Left lobe of liver (tissue), 2 donors: ENCODE measurements around the gene AR. TPM values are rescaled to one million over a fixed set of nuclear protein-coding genes. Genes with fewer than 3 reads are reported as not detected.

Source experiments
- ATAC-seq: fragments of 200-7000 bp; cut with Tn5 transposase; one replicate; pipeline ENCODE4 v1.9.1; 2020; ENCODE audit warnings: mild to moderate bottlenecking, moderate library complexity
- DNase-seq: peaks from one replicate; pipeline ENCODE4 v3.0.0-alpha.2; 2020; ENCODE audit warnings: low spot score
- total RNA-seq: library from RNA; stranded (reverse); gene quantifications from one replicate; pipeline ENCODE4 v1.2.1, GENCODE V29; 2021
- donor health status: DM: no; HTN: no; CAD: no; lungs with moderate emphysema.
- donor health status: DM: no; HTN: yes; CAD: no.

AR gene
- total RNA-seq, 1 donor from 2014 or later = 74.4 TPM

GRCh38 chrX:67563469-67564448, 19.9 kb downstream of the AR start:
- DNase-seq = no peak
- peak; percentile 30 for ATAC-seq

DNA sequence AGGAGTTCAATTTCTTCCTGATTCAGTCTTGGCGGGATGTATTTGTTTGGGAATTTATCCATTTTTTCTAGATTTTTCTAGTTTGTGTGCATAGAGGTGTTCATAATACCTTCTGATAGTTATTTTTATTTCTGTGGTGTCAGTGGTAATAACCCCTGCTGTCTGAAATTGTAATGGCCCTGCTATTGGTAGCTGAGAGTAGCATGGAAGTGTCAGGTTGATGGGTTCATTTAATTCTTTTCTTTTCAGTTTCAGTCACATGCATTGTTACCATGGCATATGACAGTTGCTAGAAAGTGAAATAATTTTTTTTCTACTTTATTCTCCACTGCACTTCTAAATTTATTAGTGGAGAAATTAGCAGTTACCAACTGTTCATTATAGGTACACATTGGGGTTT, 20.7 kb downstream of the AR start:
- ATAC-seq (no peak), DNase-seq (no peak)

DNA sequence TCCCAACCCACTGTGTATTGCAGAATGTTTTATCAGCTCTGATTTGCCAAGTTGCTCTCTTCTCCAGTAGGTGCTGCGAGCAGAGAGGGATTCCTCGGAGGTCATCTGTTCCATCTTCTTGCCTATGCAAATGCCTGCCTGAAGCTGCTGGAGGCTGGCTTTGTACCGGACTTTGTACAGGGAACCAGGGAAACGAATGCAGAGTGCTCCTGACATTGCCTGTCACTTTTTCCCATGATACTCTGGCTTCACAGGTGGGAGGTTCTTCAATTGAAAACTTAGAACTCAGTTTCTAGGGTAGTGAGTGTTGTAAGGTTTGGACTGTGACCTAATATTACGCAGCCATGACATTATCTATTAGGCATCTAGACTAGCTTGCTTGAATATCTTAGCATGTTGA, 24.9 kb downstream of the AR start:
- ATAC-seq (peak; percentile 70), DNase-seq (no peak)

GRCh38 chrX:67570839-67571238, 27.0 kb downstream of the AR start:
- peak; percentile 23 for ATAC-seq
- DNase-seq = no peak

DNA sequence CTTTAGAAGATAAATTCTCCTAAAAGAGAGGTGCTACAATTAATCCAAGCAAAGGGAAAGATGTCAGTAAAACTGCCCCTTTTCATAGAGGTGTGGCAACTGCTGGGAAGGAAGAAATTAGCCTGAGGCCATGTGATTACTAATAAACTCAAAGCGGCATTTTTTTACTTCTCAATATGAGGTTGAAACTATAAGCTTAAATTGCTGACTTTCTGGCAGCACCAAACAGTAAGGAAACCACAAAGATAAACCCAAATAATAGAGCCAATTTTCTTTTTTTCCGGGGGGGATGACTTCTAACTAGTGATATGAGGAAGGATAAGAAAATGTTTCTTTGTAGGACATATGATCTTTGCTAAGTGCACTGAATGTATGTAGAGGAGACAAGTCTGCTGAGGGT, 30.9 kb downstream of the AR start:
- no peak for DNase-seq
- ATAC-seq = no peak

- DNase-seq = no peak
- ATAC-seq = no peak
Measured at GRCh38 chrX:67582436-67582835, 38.6 kb downstream of the AR start.

DNA sequence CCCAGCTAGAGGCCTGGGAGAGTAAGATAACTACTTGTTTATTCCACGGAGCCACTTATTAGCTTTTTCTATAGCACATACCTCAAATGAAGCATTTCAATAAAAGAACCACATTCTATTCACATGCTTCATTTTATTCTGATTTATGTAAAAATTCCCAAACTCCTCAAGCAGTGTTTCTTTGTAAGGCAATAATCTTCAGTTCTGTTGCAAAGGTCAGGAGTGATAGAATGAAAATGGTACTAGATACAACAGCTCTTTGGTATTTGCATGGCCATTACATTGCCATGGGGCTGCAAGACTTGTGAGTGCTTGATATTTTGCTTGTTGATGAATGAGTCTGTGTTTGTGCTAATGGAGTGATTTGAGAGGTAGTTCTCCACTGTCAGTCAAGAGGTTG, 39.4 kb downstream of the AR start:
- ATAC-seq = no peak
- DNase-seq = no peak

DNA sequence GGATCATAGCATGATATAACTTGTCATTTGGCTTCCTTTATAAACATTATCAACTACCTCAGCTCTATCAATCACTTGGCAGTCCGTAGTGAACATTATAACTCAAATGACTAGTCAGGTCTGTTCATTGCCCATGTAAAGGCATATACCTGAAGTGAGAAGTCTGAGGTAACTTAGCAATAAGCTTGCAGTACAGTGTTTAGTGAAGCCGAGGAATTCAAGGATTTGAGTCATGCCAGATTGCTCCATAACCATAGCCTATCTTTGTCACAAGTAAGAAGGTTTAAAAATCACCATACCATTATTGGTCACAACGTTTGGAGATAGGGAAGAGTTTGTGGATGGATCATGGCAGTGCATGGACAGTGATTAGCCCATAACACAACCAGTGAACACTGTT, 41.6 kb downstream of the AR start:
- DNase-seq (no peak), ATAC-seq (no peak)

GRCh38 chrX:67587946-67588624, 44.3 kb downstream of the AR start:
- peak; percentile 35 for ATAC-seq
- DNase-seq = no peak

- DNase-seq (no peak), ATAC-seq (peak; percentile 81)
Measured at GRCh38 chrX:67596839-67597790, 53.3 kb downstream of the AR start.

DNA sequence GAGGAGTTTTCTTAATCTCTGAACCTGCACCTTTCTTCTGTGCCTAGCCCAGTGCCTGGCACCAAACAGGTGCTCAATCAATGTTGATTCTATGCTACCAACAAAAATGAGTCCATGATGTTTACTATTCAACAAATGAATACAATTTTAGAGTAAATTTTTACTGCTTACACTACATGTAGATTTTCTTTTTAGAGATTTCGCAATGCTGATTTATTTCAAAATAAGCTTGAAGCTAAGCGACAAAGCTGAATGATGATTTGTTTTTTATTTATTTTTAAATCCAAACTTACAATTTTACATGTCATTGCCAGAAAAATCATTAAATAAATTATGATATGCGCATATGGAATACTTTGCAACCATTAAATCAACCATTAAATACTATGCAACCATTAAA, 55.7 kb downstream of the AR start:
- DNase-seq (no peak), ATAC-seq (no peak)

GRCh38 chrX:67601771-67602170, 58.0 kb downstream of the AR start:
- ATAC-seq (no peak), DNase-seq (no peak)

GRCh38 chrX:67604979-67605703, 61.3 kb downstream of the AR start:
- ATAC-seq = peak; percentile 18
- no peak for DNase-seq

- DNase-seq (no peak), ATAC-seq (no peak)
Measured at GRCh38 chrX:67607466-67607865, 63.6 kb downstream of the AR start.

- no peak for DNase-seq
- ATAC-seq = no peak
Measured at GRCh38 chrX:67610282-67610681, 66.5 kb downstream of the AR start.

GRCh38 chrX:67612231-67612630, 68.4 kb downstream of the AR start:
- DNase-seq = no peak
- peak; percentile 59 for ATAC-seq

- no peak for DNase-seq
- no peak for ATAC-seq
Measured at GRCh38 chrX:67613366-67613765, 69.5 kb downstream of the AR start.

GRCh38 chrX:67613996-67614395, 70.2 kb downstream of the AR start:
- DNase-seq (no peak), ATAC-seq (no peak)

DNA sequence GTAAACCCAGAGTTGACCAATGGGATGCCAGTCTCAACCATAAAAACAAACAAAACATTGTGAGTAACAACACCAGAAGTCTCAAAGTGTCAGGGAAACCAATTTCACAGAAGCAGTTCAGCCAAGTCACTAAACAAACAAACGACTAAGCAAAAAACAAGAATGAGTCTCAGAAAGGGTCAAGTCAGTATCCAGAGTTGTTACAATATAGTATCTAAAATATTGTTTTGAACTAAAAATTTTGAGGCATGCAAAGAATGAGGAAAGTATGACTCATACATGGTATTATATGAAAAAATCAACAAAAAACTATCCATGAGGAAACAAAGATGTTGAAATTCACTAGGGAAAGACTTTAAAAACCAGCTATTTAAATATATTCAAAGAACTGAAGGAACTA, 70.6 kb downstream of the AR start:
- DNase-seq (no peak), ATAC-seq (no peak)

DNA sequence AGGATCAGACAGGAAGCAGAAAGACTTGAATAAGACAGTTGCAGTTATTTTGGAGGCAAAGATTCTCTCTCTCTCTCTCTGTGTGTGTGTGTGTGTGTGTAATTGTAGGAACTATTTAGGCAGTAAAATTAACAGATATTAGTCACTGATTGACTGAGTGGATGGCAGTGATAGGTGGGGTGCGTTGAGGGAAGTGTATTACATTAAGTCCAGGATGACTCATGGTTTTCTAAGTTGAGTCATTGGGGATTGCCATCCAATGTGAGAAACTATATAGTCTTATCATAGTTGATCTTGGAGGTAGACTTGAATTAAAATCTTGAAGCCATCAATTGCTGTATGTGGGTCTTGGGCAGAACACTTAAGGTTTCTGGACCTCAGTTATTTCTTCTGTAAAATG, 75.4 kb downstream of the AR start:
- no peak for DNase-seq
- ATAC-seq = no peak
